Frontal cortex (tissue), 4 donors: Measurements from ENCODE around the gene ZBTB20. TPM values are rescaled to one million over a fixed set of nuclear protein-coding genes. Genes with fewer than 3 reads are reported as not detected.

Source experiments
- DNase-seq, 2 donors: peaks; one replicate each; pipeline ENCODE4 v3.0.0; 2012; ENCODE audit warnings: low spot score in 2 of 2
- FAIRE-seq: peaks from 2 replicates; lab custom pipeline; 2012; peaks lifted over from hg19 to GRCh38; lab: Jason Lieb, UNC
- total RNA-seq: library from RNA; depleted of rRNA; stranded (reverse); fragments of >200 nt; gene quantifications from one replicate; pipeline ENCODE4 v1.2.3, GENCODE V29; 2014
- donor health status: control.
- donor health status: control.
- donor health status: control.

Gene ZBTB20
- total RNA-seq, 1 donor from 2014 or later, result 39.9 TPM

DNA sequence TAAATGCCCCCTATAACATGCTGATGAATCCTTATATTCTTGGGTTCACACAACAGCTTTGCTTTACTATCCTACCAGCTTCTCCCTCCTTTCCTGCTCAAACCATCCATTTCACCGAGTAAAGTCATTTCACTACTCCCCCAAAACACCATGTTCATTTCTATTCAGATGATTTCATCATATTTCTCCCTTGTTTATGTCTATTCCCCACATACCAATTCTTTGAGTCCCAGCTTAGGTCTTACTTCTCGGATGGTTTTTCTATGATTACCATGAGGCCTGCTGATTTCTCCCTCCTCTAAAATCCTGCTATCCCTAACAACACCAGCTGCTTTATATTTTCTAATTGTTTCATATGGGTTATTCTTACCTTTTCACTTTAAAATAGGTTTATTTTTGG, 621.8 kb downstream of the ZBTB20 start:
- no peak for DNase-seq
- FAIRE-seq, result no peak

- no peak for FAIRE-seq
- no peak for DNase-seq
Measured at GRCh38 chr3:114519415-114519814, 627.7 kb downstream of the ZBTB20 start.

DNA sequence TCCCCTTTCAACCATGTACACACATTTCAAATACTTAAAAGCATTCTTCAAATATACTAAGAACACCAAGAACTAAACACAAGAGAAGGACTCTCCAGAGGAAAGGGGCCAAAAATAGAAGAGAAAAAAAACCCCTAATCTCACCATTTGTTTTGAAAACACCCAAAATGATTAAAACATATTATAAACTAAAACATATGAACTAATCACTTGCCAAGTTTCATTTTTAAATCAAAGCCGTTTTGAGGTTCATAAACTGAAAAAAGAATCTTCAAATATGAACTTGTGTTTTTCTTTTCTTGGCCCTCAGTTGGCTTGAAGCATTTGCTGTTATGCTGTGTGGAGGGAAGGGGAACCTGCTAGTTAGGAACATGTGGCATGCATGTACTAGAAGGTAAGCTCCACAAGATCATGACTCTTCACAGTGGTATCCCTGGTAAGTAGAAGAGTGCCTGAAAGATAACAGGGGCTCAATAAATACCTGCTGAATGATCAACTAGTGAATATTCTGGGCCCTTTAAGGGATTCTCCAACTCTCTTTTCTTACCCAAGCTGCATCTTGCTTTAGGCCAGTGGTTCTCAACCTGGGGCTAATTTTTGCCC, 628.8 kb downstream of the ZBTB20 start:
- no peak for FAIRE-seq
- no peak for DNase-seq

GRCh38 chr3:114510201-114510600, 636.9 kb downstream of the ZBTB20 start:
- no peak for FAIRE-seq
- DNase-seq, result no peak

- FAIRE-seq (no peak), DNase-seq (no peak)
Measured at GRCh38 chr3:114509756-114510155, 637.3 kb downstream of the ZBTB20 start.

DNA sequence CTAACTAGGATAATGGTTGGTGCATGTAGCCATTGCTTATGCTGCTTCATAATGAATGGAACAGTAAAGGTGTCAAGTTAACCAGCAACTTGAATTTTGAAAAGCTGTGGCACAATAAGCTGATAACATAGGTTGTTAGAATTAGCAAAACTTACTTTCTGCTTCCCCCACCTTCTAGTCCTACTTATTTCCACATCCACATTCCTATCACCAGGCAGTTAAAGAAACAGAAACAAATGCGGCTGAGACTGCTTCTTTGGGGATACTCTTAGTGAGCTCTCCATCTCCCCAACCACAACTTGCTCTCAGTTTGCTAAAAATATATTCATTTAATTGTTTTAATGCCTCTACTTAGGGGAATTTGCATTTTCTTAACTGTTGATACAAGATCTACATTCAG, 638.1 kb downstream of the ZBTB20 start:
- DNase-seq (no peak), FAIRE-seq (no peak)

- DNase-seq (no peak), FAIRE-seq (no peak)
Measured at GRCh38 chr3:114508208-114508607, 638.9 kb downstream of the ZBTB20 start.

DNA sequence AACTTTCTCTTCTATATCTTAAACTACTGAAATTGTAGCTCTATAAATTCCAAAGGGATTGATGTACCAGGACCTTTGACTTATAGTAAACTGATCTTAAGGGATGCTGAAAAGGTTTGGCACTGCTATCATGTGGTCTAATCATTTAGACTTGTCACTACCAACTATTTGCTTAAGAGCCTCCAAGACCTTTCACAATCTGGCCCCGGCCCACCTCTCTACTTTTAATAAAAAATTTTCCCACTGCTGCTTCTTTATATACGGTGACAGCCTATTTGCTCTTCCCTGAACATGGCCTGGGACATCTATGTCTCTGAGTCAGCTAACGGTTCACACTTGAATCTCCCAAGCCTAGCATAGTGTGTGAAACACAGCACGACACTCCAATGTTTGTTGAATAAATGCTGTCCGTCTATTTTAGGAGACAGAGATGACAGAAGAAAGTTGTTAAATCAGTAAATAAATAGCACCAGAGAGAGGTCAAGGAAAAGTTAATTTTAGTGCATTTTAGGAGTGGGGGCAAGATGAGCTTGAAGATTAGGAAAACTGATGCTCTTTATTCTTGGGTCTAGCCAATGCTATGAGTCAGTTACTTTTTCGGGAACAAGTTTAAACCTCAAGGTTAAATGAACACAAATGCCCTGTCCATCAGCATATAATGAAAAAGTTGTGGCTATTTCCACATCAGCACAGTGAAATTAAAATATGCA, 640.3 kb downstream of the ZBTB20 start:
- DNase-seq, result no peak
- no peak for FAIRE-seq

DNA sequence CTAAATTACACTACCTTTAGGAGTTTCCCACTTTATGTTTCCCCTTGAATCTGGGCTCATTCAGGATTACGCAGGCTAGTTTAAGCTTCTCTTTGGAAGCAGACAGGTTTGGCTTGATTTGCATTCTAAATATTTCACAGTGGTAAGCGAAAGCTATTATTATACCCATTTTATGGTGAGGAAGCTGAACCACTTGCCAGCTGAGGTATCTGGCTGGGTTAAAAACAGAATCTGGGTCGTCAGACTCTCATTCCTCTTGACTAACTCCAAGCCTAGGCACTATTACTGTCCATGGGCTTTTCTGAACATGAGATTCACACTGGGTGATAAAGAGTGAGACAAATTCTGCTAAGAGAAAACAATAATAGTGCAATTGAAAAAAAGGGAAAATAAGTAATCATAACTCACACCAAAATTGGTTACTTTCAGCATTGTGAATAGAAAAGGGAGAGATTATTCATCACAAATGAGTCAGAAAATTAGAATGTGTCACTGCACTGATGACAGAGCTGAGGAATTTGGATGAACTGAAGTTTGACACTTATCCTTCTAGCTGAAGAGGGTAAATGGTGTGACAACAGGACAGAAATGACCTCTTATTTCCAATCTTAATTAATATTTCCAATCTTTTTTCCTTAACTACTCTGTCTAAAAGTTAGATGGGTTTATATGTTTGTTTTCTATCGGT, 642.0 kb downstream of the ZBTB20 start:
- FAIRE-seq (no peak), DNase-seq (no peak)

DNA sequence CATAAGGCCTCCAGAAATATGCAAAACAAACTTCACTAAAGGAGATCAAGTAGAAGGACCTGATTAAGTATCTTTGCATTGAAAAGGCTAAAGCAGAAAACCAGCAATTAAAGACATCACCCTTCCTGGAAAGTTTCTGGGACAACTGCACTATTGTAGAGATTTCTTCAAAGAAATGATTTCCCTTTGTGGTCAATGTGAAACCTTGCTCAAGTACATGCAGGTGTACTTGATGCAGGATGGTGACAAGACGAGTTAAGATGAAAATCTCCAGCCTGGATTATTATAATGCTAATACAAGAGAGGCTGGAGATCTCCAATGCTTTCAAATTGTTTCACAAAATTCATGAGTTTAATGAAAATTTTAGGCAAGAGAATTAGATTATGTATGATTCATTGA, 644.9 kb downstream of the ZBTB20 start:
- no peak for FAIRE-seq
- no peak for DNase-seq

DNA sequence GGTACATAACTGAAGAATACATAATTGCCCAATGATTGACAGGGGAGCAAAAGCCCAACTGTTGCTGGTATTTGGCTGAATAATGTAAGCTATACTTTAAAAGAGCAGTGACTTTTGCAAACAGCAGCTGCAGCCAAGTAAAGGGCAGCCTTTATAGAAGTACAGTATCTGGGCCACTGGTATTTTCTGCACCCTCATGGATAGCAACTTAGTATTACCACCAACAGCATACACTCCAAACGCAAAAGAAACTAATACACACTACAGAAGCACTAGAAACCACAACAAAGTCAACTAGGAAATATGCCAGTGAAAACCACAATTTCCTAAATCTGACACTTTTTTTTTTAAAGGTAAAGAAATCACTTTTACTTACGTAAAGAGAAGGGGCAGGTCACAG, 647.1 kb downstream of the ZBTB20 start:
- no peak for FAIRE-seq
- no peak for DNase-seq

- DNase-seq (no peak), FAIRE-seq (no peak)
Measured at GRCh38 chr3:114498539-114499370, 648.3 kb downstream of the ZBTB20 start.

GRCh38 chr3:114496874-114497273, 650.2 kb downstream of the ZBTB20 start:
- DNase-seq, result no peak
- FAIRE-seq, result no peak

DNA sequence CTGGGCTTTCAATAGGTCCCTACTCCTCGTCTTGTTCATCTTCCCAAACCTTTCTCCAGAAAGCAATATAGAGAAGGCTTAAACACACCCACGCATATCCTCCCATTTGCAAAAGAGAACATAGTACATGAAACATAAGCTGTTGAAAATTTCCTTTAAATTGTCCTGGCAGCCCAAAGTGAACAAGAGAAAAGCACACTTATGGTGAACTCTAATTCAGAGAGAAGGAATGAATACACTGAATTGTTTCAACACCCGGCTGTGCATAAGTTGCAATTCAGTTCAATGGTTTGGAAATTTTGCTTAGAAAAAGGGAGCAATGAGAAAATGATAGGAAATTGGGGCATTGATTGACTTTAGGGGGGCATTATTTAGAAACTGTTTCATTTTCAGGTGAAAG, 650.6 kb downstream of the ZBTB20 start:
- DNase-seq (no peak), FAIRE-seq (no peak)

- FAIRE-seq (no peak), DNase-seq (no peak)
Measured at GRCh38 chr3:114496021-114496434, 651.1 kb downstream of the ZBTB20 start.

DNA sequence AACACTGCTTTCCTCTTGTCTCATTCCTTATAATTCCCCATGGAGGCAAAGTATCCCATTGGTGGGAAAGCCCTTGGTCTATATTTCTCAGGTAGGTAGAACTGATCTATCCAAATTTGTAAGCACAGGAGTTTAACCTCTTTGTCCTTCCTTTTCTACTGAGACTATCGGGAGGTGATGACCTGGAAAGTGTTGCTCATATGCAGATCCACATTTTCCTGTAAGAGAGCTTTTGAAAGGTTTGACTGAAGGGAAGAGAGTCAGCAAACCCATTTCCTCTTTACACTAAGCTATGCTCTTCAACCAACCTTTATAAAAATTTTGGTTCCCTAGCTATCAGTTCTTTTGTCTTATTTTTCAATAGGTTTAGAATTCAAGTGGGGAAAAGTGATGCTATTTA, 652.6 kb downstream of the ZBTB20 start:
- no peak for DNase-seq
- FAIRE-seq, result no peak

- no peak for FAIRE-seq
Measured at GRCh38 chr3:114490829-114491228, 656.3 kb downstream of the ZBTB20 start.

GRCh38 chr3:114487502-114487901, 659.6 kb downstream of the ZBTB20 start:
- DNase-seq, result no peak
- FAIRE-seq, result no peak

More at GRCh38 chr3:114490829-114491228, 656.3 kb downstream of the ZBTB20 start:
- no peak for DNase-seq

GRCh38 chr3:114484919-114485318, 662.2 kb downstream of the ZBTB20 start:
- DNase-seq, result no peak
- no peak for FAIRE-seq

DNA sequence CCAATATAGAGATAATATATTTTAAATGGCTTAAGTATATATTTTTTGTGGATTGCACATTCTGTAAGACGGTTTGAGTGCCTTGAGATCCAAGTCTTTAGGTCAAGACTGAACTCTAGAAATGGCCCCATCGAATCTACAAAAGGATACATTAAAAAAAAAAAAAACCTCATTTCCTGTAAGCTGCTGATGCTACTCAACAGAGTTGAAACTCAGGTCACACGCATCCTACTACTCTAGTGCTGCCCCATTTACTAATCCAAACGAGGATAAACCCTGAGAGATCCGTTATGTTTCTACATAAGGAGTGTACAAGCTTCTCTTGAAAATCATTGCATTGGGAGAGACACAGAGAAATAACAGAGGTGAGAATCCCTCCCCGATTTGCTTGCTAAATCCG, 666.0 kb downstream of the ZBTB20 start:
- FAIRE-seq (no peak), DNase-seq (no peak)
